ENCODE data around the gene NOL11. TPM values are rescaled to one million over a fixed set of nuclear protein-coding genes. Genes with fewer than 3 reads are reported as not detected.

The NOL11 gene
- total and polyA plus RNA-seq, 2 of the 8 experiments (the other 6 are each of a cell fraction or from before 2014, with no cell fraction given): 58.0 to 97.2 TPM

- FAIRE-seq: peak; percentile 62
- no peak overlapping the region for H2BK15ac ChIP-seq (ENCODE audit: low read length)
- H3K4me2 ChIP-seq (ENCODE audit: insufficient read depth in 1 of 2, low read depth in 2 of 2, low read length in 2 of 2): no peak overlapping the region
- no peak overlapping the region for H4K5ac ChIP-seq (ENCODE audit: insufficient read length, low read depth, low read length)
- ChIA-PET CTCF (ENCODE audit: partially characterized antibody) (interaction anchor here (0.6 to 4.4 kb wide), 4 partner anchors 11 to 350 kb away, joined by 3 to 29 read pairs (median 3); no protein-coding TSS in a partner anchor), POLR2A (ENCODE audit: partially characterized antibody) (no interaction called here)
- no peaks in the 10 kb centered on the region; a peak in 1 of 7 replicates for H3K4me1 ChIP-seq (replicated peaks in 1 of 4; ENCODE audit: control insufficient read depth in 3 of 4, insufficient read depth in 4 of 4, low read length in 3 of 4)
- no peaks in the 10 kb centered on the region for H3K79me1 ChIP-seq (ENCODE audit: low read depth, low read length)
- no peak overlapping the region for H4K91ac ChIP-seq (replicated peaks; ENCODE audit: insufficient read length, low read length)
- WGBS, 2 experiments (ENCODE audit: extremely low coverage in 1 of 2, insufficient coverage in 1 of 2, insufficient read length in 1 of 2, insufficient replicate concordance in 2 of 2, low coverage in 1 of 2, low lambda C conversion rate in 2 of 2, missing lambda C conversion rate in 1 of 2): 89% methylated on average over 4 of the region's 4 CpGs; no CpG with 5 or more reads in 1 of the 2 experiments
- no peak overlapping the region for H2BK120ac ChIP-seq (replicated peaks; ENCODE audit: low read depth, low read length)
- no peak overlapping the region for H3K14ac ChIP-seq (ENCODE audit: insufficient read length)
- H3K27me3 ChIP-seq (replicated peaks in 1 of 4; ENCODE audit: control insufficient read depth in 3 of 4, extremely low read depth in 1 of 4, insufficient read depth in 3 of 4, low read length in 3 of 4): no peaks in the 10 kb centered on the region
- no peaks in the 10 kb centered on the region for H3K23me2 ChIP-seq (ENCODE audit: low read depth, low read length)
- no peak overlapping the region for H3K27ac ChIP-seq (ENCODE audit: low read depth, low read length)
- H2BK5ac ChIP-seq (ENCODE audit: low read depth, low read length): no peak overlapping the region
- no peak overlapping the region for H3K4ac ChIP-seq (replicated peaks; ENCODE audit: insufficient read length, low read depth, low read length)
- no peaks in the 10 kb centered on the region for H3K36me3 ChIP-seq (ENCODE audit: control insufficient read depth in 2 of 4, insufficient read depth in 4 of 4, low read length in 3 of 4)
- H4K20me1 ChIP-seq (replicated peaks in 1 of 2; ENCODE audit: control insufficient read depth in 1 of 2, insufficient read depth in 2 of 2, low read length in 2 of 2): no peaks in the 10 kb centered on the region
- H2AFZ ChIP-seq (ENCODE audit: low read length): no peak overlapping the region
- no peaks in the 10 kb centered on the region for H3K9me3 ChIP-seq (ENCODE audit: insufficient read depth in 2 of 2, low read depth in 1 of 2, low read length in 1 of 2)
- no peak overlapping the region for H3K9ac ChIP-seq (replicated peaks in 1 of 4; ENCODE audit: extremely low read depth in 1 of 4, low read depth in 3 of 4, low read length in 3 of 4)
- no peak overlapping the region for H4K8ac ChIP-seq (ENCODE audit: extremely low read depth, insufficient read depth, low read length)
- H2BK20ac ChIP-seq (ENCODE audit: low read length): no peak overlapping the region
- H3K23ac ChIP-seq (ENCODE audit: insufficient read length): no peak overlapping the region
- no peak overlapping the region for H2BK12ac ChIP-seq (ENCODE audit: low read depth, low read length)
- DNase-seq (ENCODE audit: low read depth in 1 of 2, low spot score in 2 of 2): no peak
- H3K18ac ChIP-seq (ENCODE audit: extremely low read depth, low read length): no peak overlapping the region
- no peak overlapping the region for H3K56ac ChIP-seq (replicated peaks; ENCODE audit: insufficient read length, low read depth, low read length)
- TF ChIP-seq JUND (IDR thresholded peaks at IDR 0.05; ENCODE audit: low read length) (peak; percentile 95), CTCF (IDR thresholded peaks at IDR 0.05; ENCODE audit: control extremely low read depth in 1 of 3, insufficient read depth in 1 of 3, low read depth in 1 of 3, low read length in 3 of 3) (no peak)
- H3K4me3 ChIP-seq (ENCODE audit: extremely low read depth in 1 of 4, insufficient read depth in 2 of 4, low read depth in 3 of 4, low read length in 4 of 4): no peak overlapping the region
- H3K79me2 ChIP-seq (ENCODE audit: control insufficient read depth in 1 of 2, insufficient read depth in 2 of 2, low read length in 2 of 2): no peaks in the 10 kb centered on the region
- no peak overlapping the region for H2AK5ac ChIP-seq (ENCODE audit: low read depth, low read length)
Observed at GRCh38 chr17:67696853-67697498, 20.8 kb upstream of the NOL11 start.
